Panc1 (cell line): ENCODE data around the gene IFI44.

ENCODE experiments used
- CTCF ChIP-seq: fragments of 450-650 bp; IDR thresholded peaks from 2 replicates; pipeline ENCODE4 v1.5.1; 2017; ENCODE audit warnings: mild to moderate bottlenecking
- POLR2AphosphoS5 ChIP-seq: IDR thresholded peaks from 2 replicates; pipeline ENCODE4 v1.6.1; 2012; ENCODE audit warnings: mild to moderate bottlenecking, low read depth, low read length, moderate library complexity
- SIN3A ChIP-seq: IDR thresholded peaks from 2 replicates; pipeline ENCODE4 v1.6.1; 2012; ENCODE audit warnings: low read depth, mild to moderate bottlenecking, low read length, moderate library complexity, borderline replicate concordance; ENCODE audit not compliant: insufficient read depth

GRCh38 chr1:78673120-78673519 is 23.5 kb downstream of the IFI44 start:
- TF ChIP-seq POLR2AphosphoS5 (no peak), CTCF (no peak), SIN3A (no peak)
